HCT116 (cell line): ENCODE measurements around the gene NDOR1. TPM values are rescaled to one million over a fixed set of nuclear protein-coding genes. Genes with fewer than 3 reads are reported as not detected.
A peak's percentile ranks its signal among the peaks of the same experiment; 100 is the strongest.

ENCODE experiments used
- ATAC-seq: fragments of 200-7000 bp; cut with Tn5 transposase; 2 replicates; pipeline ENCODE4 v1.9.1; 2020; ENCODE audit warnings: mild to moderate bottlenecking, moderate library complexity
- BruUV-seq: library from RNA; stranded (reverse); fragments of 400-500 nt; replicated peaks from 2 replicates; lab custom pipeline; 2021; lab: Mats Ljungman, UMichigan
- CTCF ChIA-PET: fragments of 300-600 bp; sonication (Branson Sonifier 250); formaldehyde crosslinking; loops from one replicate; lab custom pipeline; 2021; ENCODE audit warnings: antibody characterized with exemption; lab: Charles Lee
- POLR2A ChIA-PET: fragments of 300-600, 350-600 bp; sonication (Branson Sonifier 250); formaldehyde crosslinking; loops from one replicate; lab custom pipeline; 2021; ENCODE audit warnings: antibody characterized with exemption; lab: Charles Lee
- RAD21 ChIA-PET, 2 experiments: fragments of 300-600 bp; sonication (Branson Sonifier 250); formaldehyde crosslinking; loops; one replicate each; lab custom pipeline; 2023; ENCODE audit warnings: low total read pairs in 2 of 2; ENCODE audit not compliant: uncharacterized antibody in 2 of 2, unreplicated experiment in 2 of 2, low non-redundant PET in 1 of 2; lab: Charles Lee
- DNase-seq: peaks from one replicate; pipeline ENCODE4 v3.0.0-alpha.2; 2010; ENCODE audit warnings: low read depth, low spot score
- H2AFZ ChIP-seq: fragments of 200-600 bp; shearing (Covaris generic), sonication (generic); 2 replicates; pipeline ENCODE4 v1.6.1; 2017; ENCODE audit warnings: low read depth, mixed run types, mixed read lengths, antibody characterized with exemption, low read length; ENCODE audit not compliant: poor library complexity, severe bottlenecking
- H3K27ac ChIP-seq: 2 replicates; pipeline ENCODE4 v1.5.1; 2012; ENCODE audit warnings: low read depth, low read length
- H3K27me3 ChIP-seq: fragments of 200-600 bp; sonication (generic); 2 replicates; pipeline ENCODE4 v1.6.1; 2016; ENCODE audit warnings: mixed run types, low read length, mixed read lengths; ENCODE audit not compliant: insufficient read depth
- H3K36me3 ChIP-seq, 2 experiments: fragments of 200-500 bp in 1 of 2; fragments of 200-600 bp in 1 of 2; sonication (Bioruptor generic) in 1 of 2; sonication (generic) in 1 of 2; 2 replicates each; pipeline versions ENCODE4 v1.5.1 to v1.6.1; 2014 to 2016; ENCODE audit warnings: low read length in 2 of 2, inconsistent platforms in 1 of 2, mixed read lengths in 1 of 2, mixed run types in 1 of 2; ENCODE audit not compliant: insufficient read depth in 2 of 2, control insufficient read depth in 1 of 2
- H3K4me1 ChIP-seq, 2 experiments: fragments of 200-600 bp in 1 of 2; sonication (generic) in 1 of 2; 2 replicates each; pipeline versions ENCODE4 v1.5.1 to v1.6.1; 2012 to 2017; ENCODE audit warnings: low read length in 2 of 2, inconsistent platforms in 1 of 2, mild to moderate bottlenecking in 1 of 2, mixed read lengths in 1 of 2, mixed run types in 1 of 2, moderate library complexity in 1 of 2; ENCODE audit not compliant: insufficient read depth in 2 of 2, control insufficient read depth in 1 of 2
- H3K4me2 ChIP-seq: fragments of 200-600 bp; sonication (generic); 2 replicates; pipeline ENCODE4 v1.6.1; 2017; ENCODE audit warnings: mixed run types, low read length, mixed read lengths
- H3K4me3 ChIP-seq, 2 experiments: fragments of 200-600 bp in 1 of 2; sonication (generic) in 1 of 2; replicated peaks in 1 of 2; 2 replicates each; pipeline ENCODE4 v1.5.1; 2011 to 2016; ENCODE audit warnings: low read length in 2 of 2, control low read depth in 1 of 2, low read depth in 1 of 2, mild to moderate bottlenecking in 1 of 2, mixed read lengths in 1 of 2, mixed run types in 1 of 2
- H3K79me2 ChIP-seq: fragments of 200-600 bp; sonication (generic); 2 replicates; pipeline ENCODE4 v1.6.1; 2017; ENCODE audit warnings: mild to moderate bottlenecking, mixed run types, low read length, moderate library complexity, mixed read lengths; ENCODE audit not compliant: insufficient read depth
- H3K9ac ChIP-seq: fragments of 200-600 bp; sonication (generic); 2 replicates; pipeline ENCODE4 v1.6.1; 2016; ENCODE audit warnings: low read length, mixed read lengths
- H3K9me2 ChIP-seq: fragments of 200-600 bp; sonication (generic), shearing (Covaris generic); 2 replicates; pipeline ENCODE4 v1.6.1; 2017; ENCODE audit warnings: mixed run types, mild to moderate bottlenecking, moderate library complexity; ENCODE audit not compliant: insufficient read depth
- H3K9me3 ChIP-seq, 2 experiments: fragments of 200-500 bp in 1 of 2; fragments of 200-600 bp in 1 of 2; sonication (Bioruptor generic) in 1 of 2; sonication (generic) in 1 of 2; 2 replicates each; pipeline ENCODE4 v1.6.1; 2014 to 2017; ENCODE audit warnings: low read length in 2 of 2, mixed read lengths in 2 of 2, inconsistent platforms in 1 of 2, low read depth in 1 of 2, mild to moderate bottlenecking in 1 of 2, mixed run types in 1 of 2, moderate library complexity in 1 of 2; ENCODE audit not compliant: control insufficient read depth in 1 of 2, insufficient read depth in 1 of 2
- H4K20me1 ChIP-seq: fragments of 200-600 bp; sonication (generic), shearing (Covaris generic); 2 replicates; pipeline ENCODE4 v1.6.1; 2017; ENCODE audit warnings: mixed run types, mild to moderate bottlenecking, moderate library complexity; ENCODE audit not compliant: insufficient read depth
- CEBPB ChIP-seq: IDR thresholded peaks from 2 replicates; pipeline ENCODE4 v1.6.1; 2012; ENCODE audit warnings: low read depth
- EGR1 ChIP-seq: IDR thresholded peaks from 2 replicates; pipeline ENCODE4 v1.6.1; 2012; ENCODE audit warnings: low read depth
- JUND ChIP-seq: IDR thresholded peaks from 2 replicates; pipeline ENCODE4 v1.6.1; 2012
- POLR2A ChIP-seq: IDR thresholded peaks from 2 replicates; pipeline ENCODE4 v1.7.0; 2011; ENCODE audit warnings: borderline replicate concordance; ENCODE audit not compliant: insufficient read depth, insufficient read length; ENCODE audit errors: extremely low read depth
- intact Hi-C: fragments of 100-400 bp; cut with micrococcal nuclease; formaldehyde crosslinking; loops from 2 replicates; pipeline ENCODE4 v1.10.0; 2022
- total RNA-seq: library from RNA; stranded (reverse); gene quantifications from one replicate; pipeline ENCODE4 v1.2.1, GENCODE V29; 2021; ENCODE audit not compliant: unreplicated experiment
- TF ChIP-seq, protein P1 (sequence below): IDR thresholded peaks from 2 replicates; pipeline ENCODE4 v1.6.1; 2012; ENCODE audit warnings: low read depth

NDOR1 gene
- total RNA-seq, 1 experiment from 2014 or later, result 28.4 TPM

DNA sequence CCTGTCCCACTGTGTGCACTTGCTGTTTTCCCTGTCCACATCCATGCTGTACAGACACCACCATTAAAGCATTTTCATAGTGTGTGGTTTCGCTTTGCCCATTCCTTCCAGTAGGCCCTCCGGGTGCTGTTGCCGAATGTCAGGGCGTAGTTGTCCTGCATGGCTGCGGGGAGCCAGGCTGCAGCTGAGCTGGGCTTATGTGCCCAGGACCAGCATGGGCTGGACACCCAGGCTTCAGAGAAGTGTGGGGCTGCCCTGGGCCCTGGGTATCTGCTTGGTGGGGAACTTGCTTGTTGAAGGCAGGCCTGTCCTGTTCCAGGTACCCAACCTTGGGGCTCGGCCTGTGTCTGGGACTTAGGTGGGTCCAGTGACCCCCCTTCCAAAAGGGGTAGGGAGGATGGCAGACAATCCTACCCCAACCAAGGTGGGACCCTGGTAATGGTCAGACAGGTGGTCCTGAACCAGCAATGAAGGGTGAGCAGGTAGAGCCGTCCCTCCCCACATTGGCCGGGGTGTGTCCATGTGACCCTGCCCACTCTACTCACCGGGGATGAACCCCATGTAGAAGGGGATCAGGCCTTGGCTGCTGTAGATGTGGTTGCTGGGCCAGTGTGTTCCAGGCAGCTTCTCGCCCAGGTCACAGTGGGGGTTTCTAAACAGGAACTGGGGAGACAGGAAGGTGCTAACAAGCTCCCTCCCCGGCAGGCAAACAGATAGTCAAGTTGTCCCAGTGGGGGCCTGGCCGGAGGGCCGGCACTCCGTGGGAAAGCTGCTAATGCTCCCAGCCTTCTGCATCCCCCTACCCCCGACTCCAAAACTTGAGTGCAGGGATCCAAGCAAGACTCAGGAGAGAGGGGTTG is 38.4 kb downstream of the NDOR1 start (continued):
- TF ChIP-seq, protein P1, sequence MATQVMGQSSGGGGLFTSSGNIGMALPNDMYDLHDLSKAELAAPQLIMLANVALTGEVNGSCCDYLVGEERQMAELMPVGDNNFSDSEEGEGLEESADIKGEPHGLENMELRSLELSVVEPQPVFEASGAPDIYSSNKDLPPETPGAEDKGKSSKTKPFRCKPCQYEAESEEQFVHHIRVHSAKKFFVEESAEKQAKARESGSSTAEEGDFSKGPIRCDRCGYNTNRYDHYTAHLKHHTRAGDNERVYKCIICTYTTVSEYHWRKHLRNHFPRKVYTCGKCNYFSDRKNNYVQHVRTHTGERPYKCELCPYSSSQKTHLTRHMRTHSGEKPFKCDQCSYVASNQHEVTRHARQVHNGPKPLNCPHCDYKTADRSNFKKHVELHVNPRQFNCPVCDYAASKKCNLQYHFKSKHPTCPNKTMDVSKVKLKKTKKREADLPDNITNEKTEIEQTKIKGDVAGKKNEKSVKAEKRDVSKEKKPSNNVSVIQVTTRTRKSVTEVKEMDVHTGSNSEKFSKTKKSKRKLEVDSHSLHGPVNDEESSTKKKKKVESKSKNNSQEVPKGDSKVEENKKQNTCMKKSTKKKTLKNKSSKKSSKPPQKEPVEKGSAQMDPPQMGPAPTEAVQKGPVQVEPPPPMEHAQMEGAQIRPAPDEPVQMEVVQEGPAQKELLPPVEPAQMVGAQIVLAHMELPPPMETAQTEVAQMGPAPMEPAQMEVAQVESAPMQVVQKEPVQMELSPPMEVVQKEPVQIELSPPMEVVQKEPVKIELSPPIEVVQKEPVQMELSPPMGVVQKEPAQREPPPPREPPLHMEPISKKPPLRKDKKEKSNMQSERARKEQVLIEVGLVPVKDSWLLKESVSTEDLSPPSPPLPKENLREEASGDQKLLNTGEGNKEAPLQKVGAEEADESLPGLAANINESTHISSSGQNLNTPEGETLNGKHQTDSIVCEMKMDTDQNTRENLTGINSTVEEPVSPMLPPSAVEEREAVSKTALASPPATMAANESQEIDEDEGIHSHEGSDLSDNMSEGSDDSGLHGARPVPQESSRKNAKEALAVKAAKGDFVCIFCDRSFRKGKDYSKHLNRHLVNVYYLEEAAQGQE, result no peak
- TF ChIP-seq EGR1, result no peak

DNA sequence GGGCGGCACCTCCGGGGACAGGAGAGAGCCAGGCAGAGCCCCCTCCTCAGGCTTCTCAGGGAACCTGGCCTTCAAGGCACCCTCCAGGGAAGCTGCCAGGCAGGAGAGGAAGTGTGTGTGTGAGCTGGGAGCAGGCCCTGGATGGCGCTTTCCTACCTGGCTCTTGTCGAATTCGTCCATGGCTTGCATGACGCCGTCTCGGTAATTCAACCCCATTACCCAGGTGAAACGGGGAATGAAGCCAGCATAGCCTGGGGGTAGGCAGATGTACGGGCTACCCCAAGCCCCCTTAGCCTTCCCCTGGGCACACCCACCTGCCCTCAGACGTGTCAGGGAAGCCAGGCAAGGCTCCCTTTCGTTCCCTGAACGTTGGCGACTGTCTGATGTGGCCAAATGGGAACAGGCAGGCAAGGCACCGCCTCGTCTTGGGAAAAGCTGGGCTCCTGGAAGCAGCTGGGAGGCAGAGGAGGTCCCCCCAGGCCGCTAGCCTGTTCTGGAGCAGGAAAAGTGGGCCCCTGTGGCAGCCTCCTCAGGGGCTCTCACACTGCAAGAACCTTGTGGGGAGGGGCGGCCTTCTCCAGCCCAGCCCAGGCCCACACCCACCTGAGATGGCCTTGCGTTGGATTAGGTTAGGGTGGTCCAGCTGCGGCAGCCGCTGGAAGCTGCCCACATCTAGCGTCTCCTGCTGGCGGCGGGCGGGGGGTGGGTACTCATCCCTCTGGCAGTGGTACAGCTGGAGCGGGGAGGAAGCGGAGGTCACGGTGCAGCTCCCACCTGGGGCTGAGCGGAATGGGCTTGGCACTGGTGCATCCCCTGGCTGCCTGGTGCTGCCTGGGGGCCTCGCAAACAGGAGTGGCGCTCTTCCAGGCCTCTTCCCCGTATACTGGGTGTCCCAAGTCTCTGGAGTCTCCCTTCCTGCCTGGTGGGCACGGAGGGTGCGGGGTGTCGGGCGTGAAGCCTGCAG is 39.3 kb downstream of the NDOR1 start:
- H3K27me3 ChIP-seq, result no peaks in the 10 kb centered on the region

More for the DNA sequence above, 39.3 kb downstream of the NDOR1 start:
- Histone ChIP-seq H2AFZ (no peak overlapping the region), H3K4me2 (no peak overlapping the region), H3K4me3 (no peak overlapping the region), H3K9me3 (no peaks in the 10 kb centered on the region), H3K27ac (peak overlapping the region; percentile 19; the same call in 1 of the 2 replicates), H4K20me1 (peaks cover 21% of the 10 kb centered on the region; the same call in 1 of the 2 replicates), H3K9ac (no peak overlapping the region), H3K36me3 (peaks cover 11 to 21% of the 10 kb centered on the region in 2 experiments), H3K79me2 (peaks cover 26% of the 10 kb centered on the region), H3K9me2 (no peaks in the 10 kb centered on the region), H3K4me1 (peaks cover 8 to 24% of the 10 kb centered on the region in 2 experiments)
- intact Hi-C loops, result no loop called here
- no peak for DNase-seq
- POLR2A ChIA-PET, result interaction anchor here (1.1 to 1.7 kb wide), 3 partner anchors 9 to 177 kb away, joined by 3 to 5 read pairs (median 4); partner anchors contain the start of gene SSNA1
- RAD21 ChIA-PET, result no interaction called here
- CTCF ChIA-PET, result interaction anchor here (2.4 kb wide), 1 partner anchor 8 kb away, joined by 7 read pairs; no protein-coding TSS in a partner anchor
- peak; percentile 0 for TF ChIP-seq POLR2A
- TF ChIP-seq CEBPB, result no peak
- TF ChIP-seq JUND, result no peak
- no TSS peak for BruUV-seq
- ATAC-seq, result no peak
